Adrenal gland (tissue), 12 donors: ENCODE results near the gene DNAJC5. TPM values are rescaled to one million over a fixed set of nuclear protein-coding genes. Genes with fewer than 3 reads are reported as not detected.
A peak's percentile ranks its signal among the peaks of the same experiment; 100 is the strongest.

Experiments
- DNase-seq, 7 donors: peaks; one replicate each; pipeline ENCODE4 v3.0.0-alpha.2; 2019 to 2020
- H3K27ac ChIP-seq, 5 donors: fragments of 200-600 bp; sonication (generic) in 4 of 5; 1 replicate in 3 of 5; 2 replicates in 2 of 5; pipeline versions ENCODE4 v1.5.1 to v1.8.0; 2016 to 2020; ENCODE audit warnings: mild to moderate bottlenecking in 1 of 5
- H3K27me3 ChIP-seq: fragments of 200-600 bp; 2 replicates; pipeline ENCODE4 v1.8.0; 2021
- H3K36me3 ChIP-seq, 2 donors: fragments of 200-600 bp; replicated peaks in 1 of 2; 1 replicate in 1 of 2; 2 replicates in 1 of 2; pipeline versions ENCODE4 v1.5.1 to v1.8.0; 2018 to 2022
- H3K4me1 ChIP-seq, 2 donors: fragments of 200-600 bp; replicated peaks in 1 of 2; 1 replicate in 1 of 2; 2 replicates in 1 of 2; pipeline versions ENCODE4 v1.5.1 to v1.8.0; 2018 to 2021
- H3K4me3 ChIP-seq, 4 donors: fragments of 200-600 bp; sonication (generic) in 3 of 4; one replicate each; pipeline ENCODE4 v1.5.1; 2016 to 2018
- H3K9me3 ChIP-seq, 3 donors: fragments of 200-600 bp; sonication (generic) in 1 of 3; replicated peaks in 1 of 3; 1 replicate in 2 of 3; 2 replicates in 1 of 3; pipeline versions ENCODE4 v1.5.1 to v1.8.0; 2016 to 2021
- CTCF ChIP-seq, 6 experiments: fragments of 450-650 bp in 4 of 6; fragments of 200-600 bp in 2 of 6; sonication (generic) in 1 of 6; IDR thresholded peaks; 1 replicate in 5 of 6; 2 replicates in 1 of 6; pipeline versions ENCODE4 v1.5.1 to v1.8.0; 2016 to 2021; ENCODE audit warnings: antibody characterized with exemption in 6 of 6, mild to moderate bottlenecking in 2 of 6, moderate library complexity in 1 of 6
- POLR2A ChIP-seq, 2 donors: fragments of 450-650 bp; IDR thresholded peaks; one replicate each; pipeline ENCODE4 v1.6.1; 2017; ENCODE audit warnings: antibody characterized with exemption in 2 of 2, mild to moderate bottlenecking in 2 of 2, moderate library complexity in 1 of 2
- WGBS, 4 donors: extraction: QIAGEN DNeasy Blood & Tissue Kit in 2 of 4; methylation state at CpG; one replicate each; pipeline versions ENCODE4 v1.1.5 to v1.1.7; 2013 to 2017; 5-methylcytosine and 5-hydroxymethylcytosine counted together
- intact Hi-C, 2 donors: fragments of 100-400 bp; cut with DNase I; formaldehyde crosslinking; loops; one replicate each; pipeline versions ENCODE4 v1.14.1 to v1.15.0; 2022 to 2023
- polyA plus RNA-seq, 3 donors: library from polyadenylated mRNA; stranded (reverse); fragments of 200-250 nt in 2 of 3; fragments of 350-450 nt in 1 of 3; fragmentation: Illumina TruSeq in 1 of 3; extraction: RNeasy Lipid Tissue Mini Kit (QIAGEN cat#74804) in 1 of 3; gene quantifications; one replicate each; pipeline ENCODE4 v1.2.3, GENCODE V29; 2013 to 2014
- total RNA-seq, 9 donors: library from RNA; depleted of rRNA in 4 of 9; stranded (reverse); fragments of >200 nt in 4 of 9; fragments of 120-200 nt in 1 of 9; fragmentation: NEBNext Ultra II Directional in 1 of 9; extraction: Animal tissue kit (Norgen Biotek cat#: 25700) in 1 of 9; gene quantifications; one replicate each; pipeline versions ENCODE4 v1.1.0 to v1.2.4, GENCODE V29; 2013 to 2023
- donor health status: healthy with polysubstance abuse.
- donor health status: Bipolar disorder and iron deficiency.
- donor health status: DM: yes; HTN: yes; CAD: no.
- donor health status: DM: no; HTN: no; CAD: no.
- donor health status: DM: no; HTN: no; CAD: no.
- donor health status: DM: yes; HTN: yes; CAD: no.

The DNAJC5 gene
- total and polyA plus RNA-seq, 12 donors, result 26.5 to 78.0 (median 61.4) TPM

- H3K36me3 ChIP-seq, result peaks cover 0 to 38% of the 10 kb centered on the region in 2 donors
- 48 to 76% (median 52%) methylated on average over 12 to 15 of the region's 15 CpGs for WGBS, 4 donors
- peaks cover 48 to 52% of the 10 kb centered on the region in 2 donors for H3K4me1 ChIP-seq
- no peak overlapping the region for H3K4me3 ChIP-seq
- H3K27me3 ChIP-seq, result no peaks in the 10 kb centered on the region
- intact Hi-C loops, result no loop called here
- H3K27ac ChIP-seq, result peak overlapping the region in 4 of 5 donors; percentile 32 to 98 (median 93)
- TF ChIP-seq POLR2A (IDR thresholded peaks at IDR 0.05) (peak in 1 of 2 donors; percentile 42), CTCF (IDR thresholded peaks at IDR 0.05) (peak in 5 of 6 experiments; percentile 15 to 47 (median 24))
- DNase-seq, result peak; percentile 69 to 91 (median 85)
- no peaks in the 10 kb centered on the region for H3K9me3 ChIP-seq
Measured at GRCh38 chr20:63946986-63947637, 52.2 kb downstream of the DNAJC5 start.

GRCh38 chr20:63947638-63948456 lies 52.9 kb downstream of the DNAJC5 start:
- peak in 1 of 2 donors; percentile 5 for TF ChIP-seq POLR2A (IDR thresholded peaks at IDR 0.05)
- TF ChIP-seq CTCF (IDR thresholded peaks at IDR 0.05), result peak in 1 of 6 experiments; percentile 5
- peak overlapping the region in 1 of 4 donors; percentile 14 for H3K4me3 ChIP-seq
- 16 to 27% (median 25%) methylated on average over 20 to 27 of the region's 27 CpGs for WGBS, 4 donors

GRCh38 chr20:63950701-63951397 lies 55.9 kb downstream of the DNAJC5 start:
- Histone ChIP-seq H3K27ac (peak overlapping the region; percentile 25 to 98 (median 89)), H3K9me3 (no peaks in the 10 kb centered on the region), H3K4me3 (no peak overlapping the region), H3K27me3 (no peaks in the 10 kb centered on the region), H3K36me3 (peaks cover 0 to 5% of the 10 kb centered on the region in 2 donors), H3K4me1 (peaks cover 55 to 77% of the 10 kb centered on the region in 2 donors)
- 50 to 82% (median 56%) methylated on average over 10 to 20 of the region's 20 CpGs; no CpG with 5 or more reads in 1 of the 4 donors for WGBS, 4 donors
- no peak for TF ChIP-seq POLR2A (IDR thresholded peaks at IDR 0.05)
- TF ChIP-seq CTCF (IDR thresholded peaks at IDR 0.05), result no peak
- DNase-seq, result peak in 5 of 7 donors; percentile 42 to 71 (median 64)
- intact Hi-C loops, result no loop called here

More at GRCh38 chr20:63947638-63948456, 52.9 kb downstream of the DNAJC5 start:
- peak overlapping the region; percentile 32 to 98 (median 89) for H3K27ac ChIP-seq
- no peaks in the 10 kb centered on the region for H3K9me3 ChIP-seq
- no peaks in the 10 kb centered on the region for H3K27me3 ChIP-seq
- intact Hi-C loops, result no loop called here
- H3K4me1 ChIP-seq, result peaks cover 50 to 56% of the 10 kb centered on the region in 2 donors
- H3K36me3 ChIP-seq, result peaks cover 0 to 35% of the 10 kb centered on the region in 2 donors
- DNase-seq, result peak in 3 of 7 donors; percentile 48 to 83 (median 72)
